Femur (tissue), 1 donor: ENCODE measurements around the gene UBFD1.
"Not testable (repeated sequence)": the region's sequence is repeated elsewhere in the genome, so short reads cannot be mapped to it uniquely, and the experiment has no call there.

Source experiments
- DNase-seq: peaks from one replicate; pipeline ENCODE4 v3.0.0-alpha.2; 2017

Gene UBFD1

DNA sequence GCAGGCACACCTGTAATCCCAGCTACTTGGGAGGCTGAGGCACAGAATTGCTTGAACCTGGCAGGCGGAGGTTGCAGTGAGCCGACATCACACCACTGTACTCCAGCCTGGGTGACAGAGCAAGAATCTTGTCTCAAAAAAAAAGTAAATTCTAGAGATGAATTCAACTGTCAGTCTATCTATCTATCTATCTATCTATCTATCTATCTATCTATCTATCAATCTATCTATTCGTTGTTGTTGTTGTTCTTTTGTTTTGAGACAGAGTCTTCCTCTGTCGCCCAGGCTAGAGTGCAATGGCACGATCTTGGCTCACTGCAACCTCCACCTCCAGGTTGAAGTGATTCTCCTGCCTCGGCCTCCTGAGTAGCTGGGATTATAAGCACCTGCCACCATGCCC, 53.4 kb downstream of the UBFD1 start:
- DNase-seq, result not testable (repeated sequence)

DNA sequence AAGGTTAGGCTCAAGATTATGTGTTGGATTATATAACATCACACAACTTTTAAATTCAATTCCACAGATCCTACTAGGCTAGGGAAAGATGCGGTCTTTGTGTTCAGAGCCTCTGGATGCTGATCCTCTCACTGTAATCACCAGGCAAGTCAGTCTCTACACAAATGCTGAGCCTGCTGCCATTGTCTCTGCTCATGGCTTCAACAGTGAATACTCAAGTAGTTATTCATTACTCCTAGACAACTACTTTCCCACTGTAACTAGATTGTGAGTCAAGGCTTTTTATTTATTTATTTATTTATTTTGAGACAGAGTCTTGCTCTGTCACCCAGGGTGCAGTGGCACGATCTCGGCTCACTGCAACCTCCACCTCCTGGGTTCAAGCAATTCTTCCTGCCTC, 54.4 kb downstream of the UBFD1 start:
- no peak for DNase-seq

DNA sequence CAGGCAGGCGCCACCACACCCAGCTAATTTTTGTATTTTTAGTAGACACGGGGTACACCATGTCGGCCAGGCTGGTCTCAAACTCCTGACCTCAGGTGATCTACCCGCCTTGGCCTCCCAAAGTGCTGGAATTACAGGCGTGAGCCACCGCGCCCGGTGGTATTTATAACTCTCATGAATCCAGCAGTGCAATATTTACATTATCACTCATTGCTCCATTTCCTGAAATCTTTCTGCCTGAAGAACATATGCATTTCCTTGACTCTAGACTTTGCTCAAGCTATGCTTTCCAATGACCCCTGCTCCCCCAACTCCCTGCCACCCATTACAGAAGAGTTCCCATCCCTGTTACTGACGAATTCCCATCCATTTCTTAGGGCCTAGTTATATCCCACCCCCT, 58.3 kb downstream of the UBFD1 start:
- no peak for DNase-seq
